GM21381 (cell line): ENCODE measurements around the gene PRSS38.

Experiments used
- ATAC-seq: cut with Tn5 transposase; IDR thresholded peaks from one replicate; pipeline ENCODE4 v1.9.1; 2021; ENCODE audit warnings: mild to moderate bottlenecking, moderate library complexity; ENCODE audit not compliant: unreplicated experiment

The PRSS38 gene

DNA sequence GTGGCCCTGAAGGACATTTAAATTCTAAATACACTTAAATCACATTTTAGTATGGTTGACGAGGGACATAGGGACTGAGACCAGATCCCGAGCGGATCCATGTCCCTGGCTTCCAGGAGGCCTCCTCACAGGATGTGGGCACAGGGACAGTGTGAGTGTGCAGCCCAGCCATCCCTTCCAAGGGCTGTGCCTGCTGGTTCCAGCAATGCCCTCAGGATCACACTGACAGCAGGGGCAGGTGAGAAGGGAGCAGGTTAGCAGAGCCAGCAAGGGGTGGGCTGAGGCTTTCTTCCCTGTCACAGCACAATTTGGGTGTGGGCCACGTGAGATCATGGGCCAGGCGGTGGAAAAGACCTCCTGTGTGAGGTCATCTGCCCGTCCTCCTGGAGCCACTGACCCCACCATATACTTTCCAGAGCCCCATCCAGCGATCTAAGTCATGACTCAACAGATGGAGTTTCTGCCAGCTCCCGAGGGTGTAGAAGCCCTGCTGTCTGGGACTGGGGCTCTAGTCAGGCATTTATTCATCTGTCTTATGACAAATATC is 37.0 kb upstream of the PRSS38 start:
- no peak for ATAC-seq

DNA sequence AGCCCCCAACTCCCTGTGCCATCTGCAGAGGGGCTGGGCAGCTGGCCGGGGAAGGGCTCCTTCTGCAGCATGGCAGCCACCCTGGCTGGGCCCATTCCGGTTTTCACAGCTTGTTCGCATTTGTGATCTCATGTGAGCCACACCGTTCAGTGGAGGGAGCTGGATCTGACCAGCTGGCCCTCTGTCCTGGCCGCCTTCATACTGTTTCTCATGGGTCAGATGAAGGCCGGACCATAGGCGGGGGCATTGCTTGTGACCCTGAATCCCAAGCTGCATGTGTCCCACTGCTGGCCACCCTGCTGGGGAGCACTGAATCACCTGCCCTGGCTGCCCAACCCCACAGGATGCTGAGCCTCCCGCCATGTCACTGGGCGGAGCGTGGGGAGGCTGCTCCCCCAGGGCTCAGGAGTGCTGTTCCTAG is 36.4 kb upstream of the PRSS38 start:
- ATAC-seq = no peak

DNA sequence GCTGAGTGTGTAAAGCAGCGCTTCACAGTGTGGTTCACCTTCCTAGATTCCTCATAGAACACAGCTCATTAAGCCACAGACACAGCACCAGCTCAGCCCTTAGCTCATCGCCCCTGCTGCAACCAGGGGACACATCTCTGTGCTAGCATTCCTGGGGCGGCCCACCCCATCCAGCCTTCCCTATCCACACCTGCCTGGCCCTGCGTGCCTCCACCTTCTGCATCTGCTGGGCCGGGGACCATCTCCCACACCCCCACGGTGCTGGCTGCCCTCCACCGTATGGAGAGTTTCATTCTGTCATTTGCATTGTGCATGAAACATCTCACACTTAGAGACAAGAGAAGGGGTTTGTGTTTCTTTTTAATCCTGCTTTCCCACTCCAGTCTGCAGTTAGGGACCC is 35.8 kb upstream of the PRSS38 start:
- no peak for ATAC-seq

DNA sequence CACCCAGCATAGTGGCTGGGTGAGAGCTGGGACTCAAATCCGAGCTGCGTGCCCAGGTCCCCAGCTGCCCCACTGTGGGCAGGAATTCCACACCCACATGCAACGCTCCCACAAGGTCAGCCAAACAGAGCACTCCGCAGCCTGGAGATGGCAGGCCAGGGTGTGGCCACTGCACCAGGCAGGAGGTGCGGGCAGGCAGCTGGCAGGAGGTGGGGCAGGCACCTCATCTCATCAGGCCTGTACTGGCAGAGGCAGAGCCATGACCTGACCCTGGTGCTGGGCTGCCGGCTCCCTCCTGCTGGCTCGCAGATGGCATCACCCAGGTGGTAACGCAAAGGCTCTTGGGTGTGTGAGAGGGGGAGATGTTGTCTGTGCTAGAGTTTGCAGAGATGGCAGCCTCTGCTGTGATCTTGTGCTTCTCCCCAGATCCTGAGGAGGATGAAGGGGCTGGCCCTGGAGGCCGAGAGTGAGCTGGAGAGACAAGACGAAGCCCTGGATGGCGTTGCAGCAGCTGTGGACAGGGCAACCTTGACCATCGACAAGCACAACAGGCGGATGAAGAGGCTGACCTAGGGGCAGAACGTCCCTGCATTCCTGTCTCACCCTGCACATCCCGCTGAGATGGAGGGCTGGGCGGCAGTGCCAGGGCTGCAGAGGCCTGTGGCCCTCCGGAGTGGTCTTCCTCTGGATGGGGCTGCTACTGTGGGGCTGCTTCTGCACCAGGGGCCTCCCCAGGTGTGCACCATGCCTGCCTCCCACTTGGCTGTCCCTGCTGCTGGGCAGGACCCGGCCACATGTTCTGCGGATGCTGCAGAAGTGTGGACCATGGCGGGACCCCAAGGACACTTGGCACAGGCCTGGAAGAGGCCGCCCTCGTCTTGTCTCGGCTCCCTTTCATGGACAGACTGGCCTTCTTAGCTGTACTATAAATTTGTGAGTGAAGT is 35.1 kb upstream of the PRSS38 start:
- ATAC-seq = no peak

DNA sequence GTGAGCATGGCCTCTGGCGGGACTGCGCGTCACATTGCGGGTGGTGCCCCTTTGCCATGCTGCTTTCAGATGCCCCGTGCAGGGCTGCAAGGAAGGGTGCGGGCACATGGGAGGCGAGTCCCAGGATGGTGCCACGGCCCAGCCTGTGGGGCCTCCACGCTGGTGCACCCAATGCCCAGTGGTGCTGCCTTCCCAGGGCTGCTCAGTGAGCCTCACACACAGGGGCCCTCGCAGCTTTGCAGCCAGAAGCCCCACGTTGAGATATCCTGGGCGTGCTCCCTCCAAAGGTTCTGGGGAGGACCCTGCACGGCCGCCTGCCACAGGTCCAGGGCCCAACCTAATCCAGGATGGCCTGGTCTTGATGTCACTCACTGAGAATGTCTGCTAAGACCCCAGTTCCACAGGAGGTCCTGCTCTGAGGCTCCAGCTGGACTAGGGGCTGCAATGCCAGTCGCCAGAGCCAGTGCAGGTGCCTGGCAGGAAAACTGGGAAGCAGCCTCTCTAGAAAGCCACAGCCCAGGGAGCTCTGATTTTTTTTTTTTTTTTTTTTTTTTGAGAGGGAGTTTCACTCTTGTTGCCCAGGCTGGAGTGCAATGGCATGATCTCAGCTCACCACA is 34.1 kb upstream of the PRSS38 start:
- no peak for ATAC-seq

DNA sequence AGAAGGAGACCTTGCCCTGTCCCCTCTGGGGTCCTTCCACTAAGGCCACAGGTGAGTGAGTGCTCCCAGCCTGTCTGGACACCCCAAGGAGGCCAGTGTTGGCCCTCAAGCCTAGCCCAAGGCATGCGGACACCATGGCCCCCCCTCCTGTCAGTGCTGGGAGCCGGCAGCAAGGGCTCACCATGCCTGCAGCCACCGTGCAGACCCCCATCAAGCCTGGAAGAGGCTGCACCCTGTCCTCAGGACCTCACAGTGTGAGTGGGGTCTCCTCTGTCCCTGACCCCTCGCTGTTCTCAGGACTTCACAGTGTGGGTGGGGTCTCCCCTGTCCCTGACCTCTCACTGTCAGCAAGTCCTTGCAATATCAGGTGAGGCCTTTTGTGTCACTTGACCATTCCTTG is 33.2 kb upstream of the PRSS38 start:
- no peak for ATAC-seq

DNA sequence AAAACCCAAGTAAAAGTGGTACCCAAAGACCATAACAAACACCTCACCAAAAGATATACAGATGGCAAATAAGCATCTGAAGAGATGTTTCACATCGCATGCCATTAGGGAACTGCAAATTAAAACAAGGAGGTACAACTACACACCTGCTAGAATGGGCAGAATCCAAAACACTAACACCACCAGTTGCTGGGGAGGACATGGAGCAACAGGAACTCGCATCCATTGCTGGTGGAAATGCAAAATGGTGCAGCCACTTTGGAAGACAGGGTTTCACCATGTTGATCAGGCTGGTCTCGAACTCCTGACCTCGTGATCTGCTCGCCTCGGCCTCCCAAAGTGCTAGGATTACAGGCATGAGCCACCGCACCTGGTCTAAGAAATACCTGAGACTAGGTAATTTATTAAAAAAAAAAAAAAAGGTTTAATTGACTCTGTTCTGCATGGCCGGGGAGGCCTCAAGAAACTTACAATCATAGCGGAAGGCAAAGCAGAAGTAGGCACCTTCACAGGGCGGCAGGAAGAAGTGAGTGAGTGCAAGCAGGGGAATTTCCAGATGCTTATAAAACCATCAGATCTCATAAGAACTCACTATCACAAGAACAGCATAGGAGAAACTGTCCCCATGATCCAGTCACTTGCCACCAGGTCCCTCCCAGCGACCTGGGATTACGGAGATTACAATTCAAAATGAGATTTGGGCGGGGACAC is 30.2 kb upstream of the PRSS38 start:
- ATAC-seq = no peak

DNA sequence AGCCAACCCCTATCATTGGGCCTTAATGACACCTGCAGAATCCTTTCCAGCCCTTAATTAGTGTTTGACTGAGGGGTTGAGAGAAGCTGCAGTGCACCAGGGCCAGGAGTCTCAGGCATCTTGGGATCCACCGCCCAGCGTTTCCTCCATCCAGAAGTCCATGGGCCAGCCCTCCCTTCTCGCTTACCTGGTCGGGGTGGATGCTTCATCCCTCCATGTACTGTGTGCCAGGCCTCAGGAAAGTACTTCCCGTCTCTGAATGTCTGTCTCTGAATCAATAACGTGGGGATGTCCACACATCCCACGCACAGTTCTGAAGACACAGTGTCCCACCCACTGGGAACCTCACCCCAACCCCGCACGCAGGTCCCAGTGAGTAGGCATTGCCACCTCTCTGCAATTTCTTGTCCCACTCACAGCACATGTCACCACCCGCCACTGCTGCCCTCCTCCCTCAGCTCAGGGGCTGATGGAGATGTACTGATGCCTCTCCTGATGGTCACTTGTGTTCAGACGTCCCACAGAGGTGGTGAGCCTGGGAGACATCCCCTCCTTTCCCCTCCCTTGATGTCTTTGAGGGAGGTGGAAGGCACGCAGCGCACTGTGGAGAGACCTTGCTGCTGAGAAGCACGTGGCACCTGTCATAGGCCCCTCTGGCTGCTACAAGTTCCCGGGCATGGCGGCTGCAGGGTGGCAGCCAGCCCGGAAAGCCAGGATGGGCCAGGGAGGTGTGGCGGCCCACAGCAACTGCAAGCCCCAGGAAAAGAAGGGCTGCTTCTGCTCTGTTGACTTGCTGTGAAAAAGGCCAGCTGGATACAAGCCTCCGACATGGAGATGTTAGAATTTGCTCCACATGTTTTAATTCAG is 29.4 kb upstream of the PRSS38 start:
- no peak for ATAC-seq

DNA sequence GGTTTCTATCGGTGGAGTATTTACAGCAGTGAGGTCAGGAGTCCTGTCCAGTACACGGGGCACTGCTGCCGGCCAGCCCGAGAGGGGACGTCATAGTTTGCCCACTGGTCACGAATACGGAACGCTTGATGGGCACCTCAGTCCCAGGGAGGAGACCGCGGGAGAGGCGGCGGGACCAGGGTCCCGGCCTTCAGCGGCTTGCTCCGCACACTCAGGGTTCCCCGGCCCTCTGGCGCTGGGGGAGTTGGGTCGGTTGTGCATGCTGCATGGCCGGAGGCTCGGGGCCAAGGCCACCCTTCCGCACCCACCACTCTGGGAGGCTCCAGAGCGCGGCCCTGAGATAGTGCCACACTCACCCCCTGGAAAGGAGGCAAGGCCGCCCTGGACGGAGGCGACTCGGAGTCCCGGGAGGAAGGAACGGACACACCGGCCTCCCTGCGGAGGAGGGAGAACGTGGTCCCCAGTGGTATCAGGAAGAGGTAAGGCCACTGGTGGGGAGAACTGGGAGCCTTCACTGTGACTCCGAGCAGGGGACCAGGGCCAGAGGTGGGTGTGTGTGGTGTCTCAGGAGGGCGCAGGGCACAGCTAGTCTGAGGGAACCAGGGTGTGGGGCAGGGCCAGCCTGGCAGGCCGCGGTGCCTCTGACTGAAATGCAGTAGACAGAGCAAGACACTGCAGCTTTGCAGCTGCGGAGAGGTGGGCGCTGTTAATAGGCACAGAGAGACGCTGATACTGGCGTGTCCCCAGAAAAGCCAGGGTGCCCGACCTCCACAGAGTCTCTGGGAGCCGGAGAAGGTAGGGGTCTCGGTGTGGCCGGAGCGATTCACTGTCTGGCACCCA is 28.6 kb upstream of the PRSS38 start:
- no peak for ATAC-seq

DNA sequence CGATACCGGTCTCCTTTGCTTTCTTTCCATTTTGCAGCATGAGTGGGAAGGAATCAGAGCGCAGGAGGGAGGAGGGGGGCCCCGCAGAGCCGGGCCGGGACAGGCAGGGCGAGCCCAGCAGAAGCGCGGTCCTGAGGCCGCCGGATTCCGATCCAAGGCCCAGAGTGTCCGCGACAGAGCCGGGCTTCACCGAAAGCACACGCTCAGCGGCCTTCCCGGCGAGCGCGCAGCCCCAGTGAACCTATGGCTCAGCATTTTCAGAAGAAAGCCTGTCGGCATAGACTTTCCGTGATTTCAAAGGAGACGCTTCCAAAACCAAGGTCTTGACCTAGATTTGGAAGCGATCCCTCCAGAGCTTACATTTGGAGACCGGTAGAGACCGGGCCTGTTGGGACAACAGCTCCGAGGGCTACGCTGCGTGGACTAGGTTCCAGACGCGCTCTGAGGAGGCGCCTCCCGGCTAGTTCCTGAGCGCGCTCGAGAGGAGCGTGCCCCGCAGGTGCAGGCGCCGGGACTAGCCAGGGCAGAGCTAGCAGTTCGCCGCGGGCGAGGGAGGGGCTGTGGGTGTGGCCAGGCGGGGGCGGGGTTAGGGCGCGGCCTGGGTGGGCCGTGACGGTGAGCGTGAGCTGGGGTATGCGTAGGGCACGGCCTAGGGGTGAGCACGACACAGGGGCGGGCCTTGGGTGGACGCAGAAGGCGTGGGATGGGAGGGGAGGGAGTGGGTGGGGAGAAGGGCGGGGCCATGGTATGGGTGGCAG is 27.8 kb upstream of the PRSS38 start:
- peak; percentile 91 for ATAC-seq

DNA sequence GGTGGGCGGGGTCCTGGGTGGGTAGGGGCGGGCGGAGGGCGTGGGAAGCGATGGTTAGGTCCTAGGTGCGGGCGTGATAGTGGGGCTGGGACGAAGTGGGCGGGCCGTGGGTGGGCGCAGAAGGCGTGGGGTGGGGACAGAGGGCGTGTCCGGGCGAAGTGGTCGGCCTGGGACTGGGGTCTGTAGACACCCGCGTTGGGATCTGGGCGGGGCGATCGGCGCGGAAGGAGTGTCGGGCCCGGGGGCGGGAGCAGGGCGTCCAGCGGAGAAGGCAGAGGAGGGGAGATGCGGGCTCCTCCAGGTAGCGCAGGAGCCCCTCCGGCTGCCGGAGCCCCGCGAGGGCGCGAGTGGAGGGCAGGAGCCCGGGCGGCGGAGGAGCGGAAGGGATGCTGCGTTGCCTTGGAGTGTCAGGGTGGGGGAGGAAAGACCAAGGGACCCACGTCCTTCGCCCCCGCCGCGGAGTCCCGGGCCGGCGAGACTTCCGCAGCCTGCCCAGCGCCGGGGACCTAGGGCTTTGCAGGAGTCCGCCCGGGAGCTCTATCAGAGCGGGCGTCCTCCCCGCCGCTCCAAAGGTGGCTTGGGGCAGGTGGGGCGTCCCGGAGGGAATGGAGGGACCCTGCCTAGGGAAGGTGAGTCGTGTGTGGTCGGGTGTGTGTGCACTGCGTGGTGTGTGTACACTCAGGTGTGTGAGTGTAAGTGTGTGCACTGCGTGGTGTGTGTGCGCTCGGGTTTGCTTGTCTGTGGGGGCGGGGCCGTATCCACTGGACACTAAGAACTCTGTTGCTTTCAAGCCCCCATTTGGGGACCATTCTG is 27.0 kb upstream of the PRSS38 start:
- peak; percentile 69 for ATAC-seq

DNA sequence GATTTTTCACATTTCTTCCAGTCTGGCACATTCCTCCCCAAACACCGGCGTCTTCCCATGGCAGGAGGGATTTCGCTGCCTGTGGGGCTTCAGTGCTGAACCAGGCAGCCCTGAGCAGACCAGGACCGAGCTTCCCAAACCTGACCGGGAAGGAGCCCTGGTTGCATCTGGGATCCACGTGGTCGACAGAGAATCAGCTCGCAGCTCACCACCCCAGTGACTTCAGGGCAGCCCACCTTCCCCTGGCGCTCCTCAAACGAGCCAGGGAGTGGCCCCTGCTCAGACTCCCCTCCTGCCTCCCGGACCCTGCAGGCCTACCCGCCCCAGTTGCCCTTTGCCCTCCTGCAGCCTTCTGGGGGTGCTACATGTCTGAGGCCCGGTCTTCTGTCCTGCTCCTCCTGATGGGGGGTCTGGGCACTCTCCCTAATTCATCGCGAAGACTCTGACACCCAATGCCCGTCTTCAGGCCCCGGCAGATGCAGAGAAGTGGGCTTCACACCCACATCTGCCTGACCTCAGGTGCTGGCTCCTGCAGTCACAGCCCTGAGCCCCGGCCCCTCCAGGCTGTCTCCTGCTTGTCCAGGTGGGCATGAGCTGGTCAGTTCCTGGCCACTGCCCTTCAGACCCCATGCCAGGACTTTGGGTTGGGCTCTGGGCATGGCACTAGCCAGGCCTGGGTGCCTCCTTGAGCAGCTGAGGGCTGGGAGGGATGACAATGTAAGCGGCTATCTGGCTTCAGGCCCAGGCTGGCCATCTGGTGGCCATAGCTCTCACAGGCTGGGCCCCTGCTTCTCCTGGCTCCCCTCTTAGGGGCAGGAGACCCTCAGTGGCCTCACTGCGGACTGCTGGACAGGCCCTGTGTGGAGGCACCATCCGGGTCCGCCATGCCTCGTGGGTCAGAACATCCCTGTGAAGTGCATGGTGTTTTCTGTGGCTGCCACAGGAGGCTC is 26.1 kb upstream of the PRSS38 start:
- ATAC-seq = no peak

DNA sequence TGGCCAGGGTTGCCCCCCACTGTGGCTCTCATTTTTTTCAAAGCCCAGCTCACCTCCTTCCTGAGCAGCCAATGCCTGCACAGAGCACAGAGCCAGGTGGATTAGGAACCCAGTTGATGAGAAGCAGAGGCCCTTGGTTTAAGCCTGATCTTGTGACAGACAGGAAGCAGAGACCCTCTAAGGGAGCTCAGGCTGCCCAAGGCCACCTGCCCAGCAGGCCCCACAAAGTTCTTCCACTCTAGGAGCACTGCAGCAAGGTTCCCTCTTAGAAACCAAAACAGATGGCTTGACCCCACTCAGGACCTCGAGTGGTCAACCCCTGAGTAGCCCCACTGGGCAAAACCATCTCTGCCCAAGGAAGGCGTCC is 25.5 kb upstream of the PRSS38 start:
- no peak for ATAC-seq

DNA sequence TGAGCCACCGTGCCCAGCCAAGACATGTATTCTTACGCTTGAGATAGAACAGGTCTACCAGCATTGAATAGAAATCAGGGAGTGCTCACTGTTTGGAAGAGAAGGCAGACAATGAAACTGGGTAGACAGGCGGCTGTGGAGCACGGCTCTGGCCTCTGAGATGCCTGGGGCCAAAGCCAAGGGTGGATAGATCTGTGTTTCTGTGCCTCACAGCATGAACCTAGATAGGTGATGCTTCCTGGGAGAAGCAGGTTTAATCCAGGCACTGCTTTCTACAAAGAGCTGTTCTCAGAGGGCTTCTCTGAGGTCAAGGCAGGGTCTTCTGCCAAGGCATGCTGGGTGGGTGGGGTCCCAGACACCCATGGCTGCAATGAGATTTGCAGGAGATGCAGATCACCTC is 24.6 kb upstream of the PRSS38 start:
- ATAC-seq = no peak

DNA sequence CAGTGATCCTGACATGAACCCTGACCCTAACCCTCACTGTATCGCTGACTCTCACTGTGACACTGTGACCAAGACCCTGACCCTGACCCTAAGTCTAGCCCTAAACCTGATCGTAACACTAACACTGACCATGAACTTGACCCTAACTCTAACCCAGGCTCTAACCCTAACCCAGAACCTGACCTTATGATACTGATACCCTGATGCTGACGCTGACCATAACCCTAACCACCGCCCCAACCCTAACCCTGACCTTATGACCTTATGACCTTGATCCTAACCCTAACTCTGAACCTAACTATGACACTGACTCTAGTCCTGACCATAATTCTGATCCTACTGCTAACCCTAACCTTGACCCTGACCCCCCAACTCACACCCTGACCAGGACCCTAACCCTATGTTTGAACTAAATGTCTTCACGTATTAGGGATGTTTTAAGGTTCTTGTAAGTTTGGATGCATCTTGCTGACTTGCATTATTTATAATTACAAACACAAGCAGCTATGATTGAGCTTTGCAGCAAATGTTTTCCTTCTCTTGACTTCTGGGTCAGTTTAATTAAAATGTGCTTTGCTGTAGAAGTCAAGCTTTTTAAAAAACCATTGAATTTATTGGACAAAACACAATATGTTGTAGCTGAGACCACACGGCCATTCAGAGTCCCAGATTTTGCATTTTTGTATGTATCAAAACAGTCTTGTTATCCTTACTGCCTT is 23.9 kb upstream of the PRSS38 start:
- no peak for ATAC-seq
